HG02884 (cell line): ENCODE data around the gene DIRAS1.

Experiments used
- ATAC-seq: cut with Tn5 transposase; IDR thresholded peaks from one replicate; pipeline ENCODE4 v1.9.1; 2021; ENCODE audit warnings: mild to moderate bottlenecking, moderate library complexity; ENCODE audit not compliant: unreplicated experiment

DIRAS1 gene, protein sequence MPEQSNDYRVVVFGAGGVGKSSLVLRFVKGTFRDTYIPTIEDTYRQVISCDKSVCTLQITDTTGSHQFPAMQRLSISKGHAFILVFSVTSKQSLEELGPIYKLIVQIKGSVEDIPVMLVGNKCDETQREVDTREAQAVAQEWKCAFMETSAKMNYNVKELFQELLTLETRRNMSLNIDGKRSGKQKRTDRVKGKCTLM

DNA sequence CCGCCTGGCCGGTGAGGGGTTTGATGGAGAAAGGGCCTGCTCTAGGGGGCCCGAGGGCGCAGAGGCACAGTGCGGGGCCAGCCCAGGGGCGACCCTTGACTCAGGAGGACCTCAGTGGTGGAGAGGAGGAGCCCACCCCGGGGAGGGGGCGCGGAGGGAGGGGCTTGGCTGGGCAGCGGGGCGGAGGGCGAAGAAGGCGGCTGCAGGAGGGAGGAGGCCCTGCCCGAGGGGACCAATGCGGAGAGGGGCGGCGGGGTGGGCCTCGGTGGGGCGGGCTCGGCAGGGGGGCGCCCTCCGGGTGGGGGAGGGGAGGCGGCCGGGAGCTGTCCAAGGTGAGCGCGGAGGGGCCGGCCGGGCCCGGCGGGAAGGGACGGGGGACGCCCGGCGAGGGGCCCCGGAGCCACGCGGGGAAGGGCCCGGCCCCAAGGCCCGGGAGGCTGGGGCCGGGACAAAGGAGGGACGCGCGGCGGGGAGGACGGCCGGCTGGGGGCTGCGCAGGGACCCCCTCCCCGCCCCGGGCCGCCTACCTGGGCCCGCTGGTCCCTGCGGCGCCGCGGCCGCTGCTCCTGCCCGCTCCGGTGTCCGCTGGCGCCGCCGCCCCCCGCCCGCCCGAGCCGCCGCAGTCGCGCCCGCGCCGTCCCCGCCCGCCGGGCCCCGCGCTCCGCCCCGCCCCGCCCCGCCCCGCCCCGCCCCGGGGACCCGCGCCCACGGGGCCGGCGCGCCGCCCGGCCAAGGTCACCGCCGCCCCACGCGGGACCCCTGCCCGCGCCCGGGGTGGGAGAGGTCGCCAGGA lies at the start of gene DIRAS1:
DIRAS1 (minus strand) TSS at position 596 of the 793 bp plus-strand sequence. CDS start 3,566 bp downstream, outside the sequence.
- no peak for ATAC-seq

DNA sequence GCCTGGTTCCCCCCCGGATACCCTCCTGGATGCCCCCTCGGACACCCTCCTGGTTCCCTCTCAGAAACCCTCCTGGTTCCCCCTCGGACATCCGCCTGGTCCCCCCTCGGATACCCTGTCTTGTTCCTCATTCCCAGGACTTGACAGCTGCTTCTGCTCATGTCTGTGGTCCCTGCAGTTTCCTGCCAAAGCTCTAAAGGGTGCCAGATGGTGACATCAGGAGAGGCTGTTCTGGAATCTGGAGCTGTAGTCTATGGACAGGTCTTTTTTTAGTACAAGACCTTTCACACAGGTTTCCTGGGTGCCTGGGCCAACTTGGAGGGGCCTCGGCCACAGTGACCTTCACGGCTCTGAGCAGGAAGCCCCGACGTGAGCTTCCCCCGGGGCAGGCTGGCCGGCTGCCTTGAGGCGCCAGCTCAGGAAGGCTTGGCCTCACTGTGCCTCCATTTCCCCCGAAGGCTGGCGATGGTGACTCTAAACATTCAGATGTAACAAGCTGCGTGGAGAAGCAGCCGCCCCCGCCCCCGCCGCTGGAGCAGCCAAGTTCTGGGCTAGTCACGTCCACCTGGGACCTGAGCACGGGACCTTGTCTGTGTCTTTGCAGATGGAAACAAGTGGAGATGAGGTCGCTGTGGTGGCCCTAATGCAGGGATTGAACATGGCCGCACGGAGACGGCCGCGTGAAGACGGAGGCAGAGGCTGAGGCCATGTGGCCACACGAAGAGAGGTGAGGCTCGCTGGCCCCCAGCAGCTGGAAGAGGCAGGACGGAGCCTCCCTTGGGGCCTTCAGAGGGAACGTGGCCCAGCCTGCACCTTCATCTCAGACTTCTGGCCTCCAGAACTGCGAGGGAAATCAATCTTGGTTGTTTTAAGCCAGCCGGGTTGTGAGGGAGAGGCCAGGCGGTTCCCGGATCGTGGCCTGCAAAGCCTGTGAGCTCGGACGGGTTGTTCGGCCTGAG lies 49.2 kb upstream of the DIRAS1 start:
- ATAC-seq = no peak

DNA sequence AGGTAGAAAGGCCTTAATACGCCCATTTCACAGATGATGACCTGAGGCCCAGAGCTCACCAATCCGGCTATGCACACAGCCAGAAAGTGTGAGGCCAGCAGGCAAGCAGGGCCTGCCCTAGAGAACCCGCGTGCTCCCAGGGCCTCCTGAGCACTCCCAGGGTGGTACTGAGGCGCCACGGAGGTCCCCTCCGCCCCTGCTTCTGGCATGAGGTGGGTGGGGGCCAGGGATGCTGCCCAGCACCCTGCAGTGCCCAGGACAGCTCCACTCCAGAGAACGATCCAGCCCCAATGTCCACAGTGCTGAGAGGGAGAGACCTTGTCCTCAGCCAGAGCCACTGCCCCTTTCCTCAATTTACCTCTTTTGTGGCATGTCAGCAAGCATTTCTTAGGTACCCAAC lies 48.0 kb upstream of the DIRAS1 start:
- ATAC-seq = no peak

DNA sequence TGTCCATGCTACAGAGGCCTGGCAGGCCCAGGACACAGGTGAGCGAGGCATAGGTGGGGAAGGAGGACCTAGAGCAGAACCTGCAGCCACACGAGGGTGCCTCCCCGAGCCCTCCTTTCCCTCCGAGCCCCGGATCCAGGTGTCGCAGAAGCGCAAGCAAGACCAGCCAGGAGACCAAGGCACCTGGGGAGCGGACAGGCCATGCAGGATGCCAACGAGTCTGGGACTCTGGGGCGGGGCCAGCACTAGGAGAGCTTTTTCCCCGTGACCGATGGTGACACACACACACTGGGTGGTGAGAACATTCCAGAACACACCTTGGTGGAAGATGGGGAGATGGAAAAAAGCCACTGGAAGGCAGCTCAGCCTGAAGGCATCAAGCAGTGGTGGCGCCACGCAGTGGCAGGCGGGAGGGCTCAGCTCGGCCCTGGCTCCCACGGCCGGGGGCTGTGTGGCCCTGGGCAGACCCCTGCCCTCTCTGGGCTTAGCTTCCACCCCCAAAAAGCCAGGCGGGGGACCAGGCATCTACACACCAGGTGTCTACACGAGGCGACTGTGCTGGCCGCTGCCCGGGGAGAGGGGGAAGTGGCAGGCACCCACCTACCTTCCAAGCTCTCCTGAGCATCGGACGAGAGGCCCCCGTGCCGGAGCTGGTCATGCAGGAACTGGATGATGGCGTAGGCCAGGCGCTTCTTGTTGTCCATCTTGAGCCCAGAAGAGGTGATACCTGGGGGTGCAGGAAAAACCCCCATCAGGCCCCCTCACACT lies 47.4 kb upstream of the DIRAS1 start:
- ATAC-seq = no peak

DNA sequence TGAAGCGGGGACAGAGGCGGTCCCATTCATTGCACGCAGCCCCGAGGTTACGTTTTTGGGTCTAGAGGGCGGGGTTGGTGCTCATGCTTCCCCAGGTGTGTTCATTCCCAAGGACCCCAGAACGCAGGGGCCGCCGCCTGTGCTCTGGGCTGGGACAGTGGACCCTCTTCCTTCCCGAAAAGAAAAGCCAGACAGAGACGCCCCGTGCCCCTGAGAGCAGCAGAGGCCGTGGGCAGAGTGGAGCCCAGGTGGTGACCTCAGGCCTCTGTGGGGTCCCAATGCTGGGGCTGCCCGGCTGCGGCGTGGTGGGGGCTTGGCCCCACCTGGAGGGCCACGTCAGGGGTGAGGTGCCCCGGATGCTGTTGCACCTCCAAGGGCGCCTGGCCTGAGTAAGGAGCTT lies 46.5 kb upstream of the DIRAS1 start:
- ATAC-seq = no peak

DNA sequence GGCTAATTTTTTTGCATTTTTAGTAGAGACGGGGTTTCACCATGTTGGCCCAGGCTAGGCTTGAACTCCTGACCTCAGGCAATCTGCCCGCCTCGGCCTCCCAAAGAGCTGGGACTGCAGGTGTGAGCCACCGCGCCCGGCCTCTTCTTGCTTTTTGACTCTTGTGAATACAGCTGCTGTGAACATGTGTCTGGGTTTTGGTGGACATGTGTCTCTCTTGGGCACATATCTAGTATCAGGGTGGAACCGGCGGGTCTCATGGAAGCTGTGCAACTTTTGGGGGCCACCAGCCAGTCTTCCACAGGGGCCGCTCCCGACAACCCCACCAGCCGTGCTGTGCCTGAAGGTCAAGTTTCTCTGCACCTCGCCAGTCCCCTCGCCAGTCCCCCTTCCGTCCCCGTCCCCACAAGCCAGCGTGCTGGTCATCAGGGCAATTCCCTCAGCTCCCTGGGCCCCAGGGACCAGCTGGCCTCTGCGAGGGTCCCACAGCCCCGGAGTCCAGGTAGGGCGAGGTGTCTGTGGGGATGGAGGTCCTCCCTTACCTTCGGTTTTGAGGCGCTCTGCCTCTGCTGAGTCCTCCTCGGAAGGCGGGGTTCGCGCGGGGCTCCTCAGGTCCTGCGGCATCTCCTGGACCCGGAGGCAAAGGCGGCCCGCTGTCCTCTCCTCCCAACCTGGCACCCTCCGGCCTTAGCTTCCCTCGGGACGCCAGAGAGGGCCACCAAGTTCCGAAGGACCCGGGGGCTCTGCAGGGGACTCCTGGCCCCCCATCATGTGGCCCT lies 45.6 kb upstream of the DIRAS1 start:
- ATAC-seq = no peak

DNA sequence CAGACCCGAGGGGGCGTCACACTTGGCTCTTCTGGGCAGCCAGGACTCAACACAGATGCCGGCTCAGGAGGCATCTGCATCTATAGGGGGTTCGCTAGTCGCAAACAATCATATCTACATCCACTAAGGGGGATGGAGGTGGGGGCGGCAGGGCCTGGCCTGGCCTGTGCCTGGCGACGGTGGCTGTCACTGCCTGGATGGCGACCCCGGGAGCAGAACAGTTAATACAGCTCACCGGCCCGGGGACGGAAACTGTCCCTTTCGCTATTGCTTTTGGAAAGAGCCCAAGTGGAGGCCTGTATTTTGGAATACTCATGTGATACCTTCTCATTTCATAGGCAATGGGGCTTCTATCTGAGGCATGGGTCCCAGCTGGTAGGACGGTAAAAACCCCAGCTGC lies 44.2 kb upstream of the DIRAS1 start:
- no peak for ATAC-seq

DNA sequence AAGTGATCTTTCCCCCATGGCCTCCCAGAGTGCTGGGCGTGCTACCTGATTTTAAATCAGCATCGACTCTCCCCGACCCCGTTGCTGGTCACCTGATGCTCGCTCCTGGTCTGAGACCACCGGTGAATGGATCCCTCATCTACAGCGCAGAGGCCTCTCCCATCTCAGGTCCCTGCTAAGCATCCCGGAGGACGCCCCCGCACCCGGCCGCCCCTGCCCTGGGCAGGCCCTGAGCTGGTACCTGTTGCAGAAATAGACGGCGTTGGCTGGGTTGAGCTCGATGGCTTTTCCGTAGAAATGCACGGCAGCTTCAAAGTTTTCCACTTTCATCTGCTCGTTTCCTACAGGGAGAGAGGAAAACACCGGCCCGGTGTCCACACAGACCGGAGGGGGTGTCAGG lies 43.8 kb upstream of the DIRAS1 start:
- ATAC-seq = no peak

DNA sequence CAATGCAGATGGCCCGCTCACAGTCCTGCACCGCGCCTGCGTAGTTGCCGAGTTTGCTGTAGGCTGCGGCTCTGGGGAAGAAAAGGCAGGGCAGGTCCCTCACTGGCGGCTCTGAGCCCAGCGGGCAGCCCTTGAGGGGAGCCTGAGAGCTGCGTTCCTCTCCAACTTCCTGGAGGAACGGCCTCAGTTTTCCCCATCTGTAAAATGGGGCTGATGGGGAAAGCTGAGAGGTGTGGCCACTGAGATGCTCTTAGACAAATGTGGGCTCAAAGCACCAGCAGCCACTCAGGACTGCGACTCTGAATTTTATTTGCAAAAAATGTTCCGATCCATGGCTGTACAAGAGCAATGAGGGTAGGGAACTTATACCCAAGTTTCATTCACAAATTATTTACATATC lies 42.5 kb upstream of the DIRAS1 start:
- ATAC-seq = no peak

DNA sequence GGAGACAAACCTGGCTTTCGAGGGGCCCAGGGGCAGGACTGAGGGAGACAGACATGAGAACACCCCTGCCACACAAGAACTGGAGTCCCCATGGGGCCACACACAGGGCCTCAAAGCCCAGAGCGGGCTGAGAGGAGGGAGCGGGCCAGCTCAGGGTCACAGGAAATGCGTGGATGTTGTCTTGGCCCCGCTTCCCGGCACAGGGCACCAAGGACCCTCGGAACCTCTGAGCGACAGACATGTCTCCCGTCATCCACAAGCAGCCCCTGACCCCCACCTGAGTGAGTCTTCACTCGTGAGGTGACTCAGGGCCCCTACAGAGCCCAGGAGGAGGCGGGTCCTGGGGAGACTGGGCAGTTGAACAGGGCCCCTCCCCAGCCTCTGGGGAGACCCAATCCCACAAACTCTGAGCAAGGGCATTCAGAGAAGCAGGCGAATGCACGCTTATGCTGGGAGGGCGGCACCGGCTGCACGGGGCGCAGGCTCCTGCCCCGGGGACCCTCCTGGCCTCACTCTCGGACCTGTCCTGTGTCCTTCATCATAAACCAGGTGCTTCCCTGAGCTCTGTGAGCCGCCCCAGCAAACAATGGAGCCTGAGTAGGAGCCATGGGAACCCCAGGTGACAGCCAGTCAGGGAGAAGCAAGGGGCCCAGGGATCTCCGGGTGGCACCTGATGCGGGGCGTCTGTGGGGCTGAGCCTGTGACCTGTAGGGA lies 41.8 kb upstream of the DIRAS1 start:
- ATAC-seq = no peak

DNA sequence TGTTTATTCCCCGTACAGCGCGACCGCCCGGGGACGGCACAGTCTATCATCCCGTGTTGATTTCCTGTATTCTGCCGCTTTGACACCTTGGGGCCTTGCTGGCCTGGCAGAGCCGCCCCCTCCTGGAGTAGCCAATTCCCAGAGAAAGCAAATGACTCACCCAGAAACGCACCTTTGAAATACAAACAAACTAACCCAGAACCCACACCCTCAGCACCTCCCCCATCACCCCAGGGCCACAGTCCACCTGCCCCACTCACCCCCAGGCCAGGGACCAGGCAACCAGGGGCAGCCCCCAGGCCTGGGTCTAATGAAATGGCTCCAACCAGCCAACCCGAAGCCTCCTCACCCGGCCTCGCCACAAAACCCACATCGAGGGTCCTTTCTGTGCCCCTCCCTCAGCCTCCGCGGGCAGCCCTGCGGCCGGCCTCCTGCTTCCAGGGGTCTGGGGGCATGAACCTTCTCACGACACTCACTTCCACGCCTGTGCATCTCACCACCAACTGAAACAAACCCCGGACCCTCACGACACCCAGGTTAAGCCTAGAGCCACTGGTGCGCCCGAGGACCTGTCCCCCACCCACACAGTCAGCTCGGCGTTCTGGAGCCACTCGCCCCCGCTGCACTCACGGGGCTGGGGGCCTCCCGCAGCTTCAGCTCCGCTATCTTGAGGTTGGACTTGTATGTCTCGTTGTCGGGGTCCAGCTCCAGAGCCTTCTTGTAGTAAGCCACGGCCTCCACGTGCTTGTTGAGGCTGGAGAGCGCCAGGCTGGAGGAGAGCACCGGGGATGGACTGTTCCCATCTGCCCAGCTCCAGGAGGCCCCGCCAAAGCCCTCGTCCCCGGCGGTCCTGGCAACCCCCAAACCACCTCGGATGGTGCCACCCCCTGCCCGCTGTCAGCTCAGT lies 41.0 kb upstream of the DIRAS1 start:
- no peak for ATAC-seq

DNA sequence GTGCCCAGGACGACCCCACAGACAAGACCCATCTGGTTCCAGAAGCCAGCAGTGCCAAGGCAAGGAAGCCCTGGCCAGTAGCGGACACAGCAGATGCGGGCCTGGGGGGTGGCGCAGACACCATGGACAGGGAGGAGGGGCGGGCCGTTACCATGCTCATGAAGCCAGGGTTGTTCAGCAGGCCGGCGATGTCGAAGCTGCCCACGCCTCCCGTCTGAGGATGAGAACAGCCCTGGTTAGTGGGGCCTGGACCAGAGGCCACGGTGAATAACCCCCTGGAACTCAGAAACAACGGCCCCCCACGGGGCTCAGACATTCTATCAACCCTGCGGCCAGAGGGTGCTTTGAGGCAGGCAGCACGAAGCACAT lies 40.1 kb upstream of the DIRAS1 start:
- ATAC-seq = no peak

DNA sequence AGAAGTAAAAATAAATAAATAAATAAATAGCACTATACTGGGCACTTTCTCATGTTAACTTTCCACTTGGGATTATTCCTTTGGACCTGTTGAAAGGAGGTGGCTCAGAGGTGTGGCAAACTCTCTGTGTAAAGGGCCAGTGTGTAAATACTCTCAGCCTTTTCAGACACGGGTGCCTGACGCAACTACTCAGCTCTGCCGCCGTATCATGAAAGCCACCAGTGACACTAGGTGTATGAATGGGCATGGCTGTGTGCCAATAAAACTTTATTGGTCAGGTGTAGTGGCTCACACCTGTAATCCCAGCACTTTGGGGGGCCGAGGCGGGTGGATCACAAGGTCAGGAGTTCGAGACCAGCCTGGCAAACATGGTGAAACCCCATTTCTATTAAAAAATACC lies 38.8 kb upstream of the DIRAS1 start:
- no peak for ATAC-seq

DNA sequence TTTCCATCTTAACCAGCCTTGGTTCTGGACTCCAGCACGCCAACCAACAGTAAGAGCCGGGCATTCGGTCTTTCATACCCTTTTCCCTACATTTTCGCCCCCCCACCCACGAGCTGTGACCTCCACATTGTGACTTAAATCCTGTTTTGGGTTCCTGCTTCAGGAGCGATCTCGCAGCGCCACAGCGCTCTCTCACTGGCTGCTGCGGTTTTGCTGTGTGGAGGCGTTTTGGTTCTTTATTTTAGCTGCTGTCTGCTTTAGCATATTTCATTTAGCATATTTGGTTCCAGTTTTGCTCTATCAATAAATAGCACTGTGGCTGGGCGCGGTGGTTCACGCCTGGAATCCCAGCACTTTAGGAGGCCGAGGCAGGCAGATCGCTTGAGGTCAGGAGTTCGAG lies 38.2 kb upstream of the DIRAS1 start:
- ATAC-seq = no peak

DNA sequence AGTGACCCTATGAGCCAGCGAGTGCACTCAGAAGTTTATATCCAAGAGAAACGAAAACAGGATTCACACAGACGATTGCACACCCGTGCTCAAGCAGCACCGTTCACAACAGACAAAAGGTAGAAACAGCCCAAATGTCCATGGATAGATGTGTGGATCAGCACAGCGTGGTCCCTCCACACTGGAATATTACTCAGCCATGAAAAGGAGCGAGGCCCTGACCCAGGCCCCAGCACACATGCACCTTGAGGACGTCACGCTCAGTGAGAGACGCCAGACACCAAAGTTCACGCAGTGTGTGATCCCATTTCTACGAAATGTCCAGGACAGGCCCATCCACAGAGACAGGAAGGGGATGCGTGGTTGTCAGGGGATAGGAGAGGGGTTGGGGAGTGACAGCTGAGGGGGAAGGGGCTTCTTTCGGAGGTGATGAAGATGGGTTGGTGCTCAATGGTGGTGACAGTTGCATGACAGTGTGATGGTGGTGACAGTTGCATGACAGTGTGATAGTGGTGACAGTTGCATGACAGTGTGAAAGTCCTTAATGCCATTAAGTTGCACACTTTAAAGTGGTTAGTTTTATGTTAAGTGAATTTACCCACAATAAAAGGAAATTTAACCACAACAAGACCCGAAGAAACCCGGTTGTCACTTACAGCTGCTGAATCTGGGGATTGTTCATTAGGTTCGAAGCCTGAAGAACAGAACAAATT lies 37.6 kb upstream of the DIRAS1 start:
- no peak for ATAC-seq

DNA sequence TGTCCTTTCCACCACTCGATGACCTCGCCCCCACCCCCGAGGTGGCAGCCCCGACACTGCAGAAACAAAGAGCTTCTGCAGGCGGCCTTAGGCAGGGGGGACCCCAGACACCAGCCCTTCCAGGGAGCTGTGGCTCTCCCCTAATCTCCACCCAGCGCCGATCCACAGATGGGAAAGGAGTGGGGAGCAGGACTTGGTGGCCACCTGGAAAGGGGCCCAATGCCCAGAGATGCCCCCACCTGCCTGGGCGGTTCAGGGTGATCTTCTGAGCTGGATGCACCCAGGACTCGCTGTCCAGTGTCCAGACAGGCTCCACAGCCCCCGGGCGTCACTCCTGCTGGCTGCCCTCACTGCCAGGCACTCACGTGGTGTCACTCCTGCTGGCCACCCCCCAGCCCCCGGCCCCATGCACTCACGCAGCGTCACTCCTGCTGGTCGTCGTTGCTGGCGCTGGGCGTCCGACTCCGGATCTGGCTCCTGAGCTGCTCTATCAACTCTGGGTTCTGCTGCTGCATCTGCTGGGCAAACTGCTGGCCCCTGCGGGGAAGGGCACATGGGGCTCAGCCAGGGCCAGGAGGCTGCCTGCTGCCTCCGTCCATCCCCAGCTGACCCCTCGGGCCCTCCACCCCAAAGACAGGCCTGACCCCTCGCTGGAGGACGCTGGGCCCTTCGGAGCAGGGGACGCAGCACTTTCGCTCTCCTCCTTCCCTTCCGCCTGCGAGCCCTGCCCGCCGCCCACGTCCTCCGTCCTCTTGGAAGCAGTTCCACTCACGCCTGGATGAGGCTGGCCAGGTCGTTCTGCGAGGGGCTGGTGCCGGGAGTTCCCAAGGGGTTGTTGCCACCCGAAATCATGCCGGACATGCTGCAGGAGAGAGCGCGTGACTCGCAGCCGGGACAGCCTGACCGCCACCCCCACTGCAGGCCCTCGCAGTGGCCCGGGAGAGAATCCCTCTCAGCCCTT lies 36.0 kb upstream of the DIRAS1 start:
- ATAC-seq = no peak

DNA sequence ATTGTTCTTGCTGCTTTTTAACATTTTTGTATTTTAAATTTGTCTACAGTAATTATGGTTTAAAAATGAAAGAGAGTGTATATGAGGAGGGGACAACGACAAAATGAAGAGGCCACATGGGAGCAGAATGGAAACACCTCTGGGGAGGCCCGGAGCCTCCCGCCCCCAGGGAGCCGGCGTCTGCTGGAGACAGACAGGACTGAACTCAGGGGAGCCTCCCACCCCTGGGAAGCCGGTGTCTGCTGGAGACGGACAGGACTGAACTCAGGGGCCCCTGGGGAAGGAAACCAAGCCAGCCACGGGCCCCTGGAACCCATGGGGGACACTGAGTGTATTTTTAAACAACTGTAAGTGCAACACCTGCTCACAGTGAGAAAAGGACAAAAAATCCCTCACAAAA lies 35.3 kb upstream of the DIRAS1 start:
- ATAC-seq = no peak
